HFFc6 (cell line): ENCODE results near the gene MAP3K1. TPM values are rescaled to one million over a fixed set of nuclear protein-coding genes. Genes with fewer than 3 reads are reported as not detected.

Experiments used
- DNase-seq: peaks from one replicate; pipeline ENCODE4 v3.0.0-alpha.2; 2018
- H3K27ac Mint-ChIP-seq: 2 replicates; pipeline ENCODE4 v1.8.0; 2020; ENCODE audit warnings: mild to moderate bottlenecking, mixed read lengths
- H3K27me3 Mint-ChIP-seq: 2 replicates; pipeline ENCODE4 v1.8.0; 2021; ENCODE audit warnings: mild to moderate bottlenecking, moderate library complexity, mixed read lengths; ENCODE audit not compliant: insufficient read depth
- H3K36me3 Mint-ChIP-seq: 2 replicates; pipeline ENCODE4 v1.8.0; 2021; ENCODE audit warnings: low read depth, mixed read lengths
- H3K4me1 Mint-ChIP-seq: 2 replicates; pipeline ENCODE4 v1.8.0; 2020; ENCODE audit warnings: low read depth, mixed read lengths
- H3K4me3 Mint-ChIP-seq: 2 replicates; pipeline ENCODE4 v1.8.0; 2020; ENCODE audit warnings: mild to moderate bottlenecking, moderate library complexity, mixed read lengths
- H3K9me3 Mint-ChIP-seq: 2 replicates; pipeline ENCODE4 v1.8.0; 2020; ENCODE audit warnings: mild to moderate bottlenecking, mixed read lengths
- CTCF ChIP-seq: fragments of 200-600 bp; sonication (generic); IDR thresholded peaks from 2 replicates; pipeline ENCODE4 v1.5.0; 2021; ENCODE audit warnings: antibody characterized with exemption, mild to moderate bottlenecking
- total RNA-seq, 6 experiments: library from RNA; stranded (reverse); fragmentation: NEBNext Ultra II Directional; extraction: Animal tissue kit (Norgen Biotek cat#: 25700); gene quantifications; 2 replicates in 1 of 6; 3 replicates in 5 of 6; pipeline ENCODE4 v1.2.3, GENCODE V29; 2021

The MAP3K1 gene
- total RNA-seq, 6 experiments from 2014 or later = 3.4 to 4.7 (median 3.7) TPM

DNA sequence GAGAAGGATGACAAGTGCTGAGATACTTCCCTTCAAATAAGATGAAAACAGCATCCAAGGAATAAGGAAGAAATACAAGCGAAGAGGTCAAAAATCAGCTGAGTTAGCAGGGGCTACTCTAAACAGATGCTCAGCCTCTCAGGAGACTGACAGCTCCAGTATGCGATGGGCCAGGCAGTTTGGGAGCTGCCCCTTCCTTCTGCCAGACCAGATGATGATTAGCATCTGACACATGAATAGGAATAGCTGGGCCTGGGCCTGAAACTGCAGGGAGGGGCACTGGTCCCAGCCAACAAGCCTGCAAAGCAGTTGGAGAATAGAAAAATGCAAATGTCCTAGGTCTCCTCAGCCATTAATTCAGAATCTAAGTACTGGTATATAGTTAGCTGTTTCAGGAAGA is 13.1 kb upstream of the MAP3K1 start:
- Mint-ChIP-seq H3K27me3 (peaks cover 11% of the 10 kb centered on the region), H3K9me3 (no peaks in the 10 kb centered on the region), H3K4me3 (no peak overlapping the region), H3K27ac (no peak overlapping the region), H3K4me1 (no peaks in the 10 kb centered on the region), H3K36me3 (no peaks in the 10 kb centered on the region)
- no peak for DNase-seq
- TF ChIP-seq CTCF = no peak

GRCh38 chr5:56803025-56803424 is 12.3 kb upstream of the MAP3K1 start:
- H3K27me3 Mint-ChIP-seq = peaks cover 14% of the 10 kb centered on the region
- H3K27ac Mint-ChIP-seq = no peak overlapping the region
- no peaks in the 10 kb centered on the region for H3K4me1 Mint-ChIP-seq
- DNase-seq = no peak
- H3K9me3 Mint-ChIP-seq = no peaks in the 10 kb centered on the region
- no peaks in the 10 kb centered on the region for H3K36me3 Mint-ChIP-seq
- H3K4me3 Mint-ChIP-seq = no peak overlapping the region
- no peak for TF ChIP-seq CTCF

DNA sequence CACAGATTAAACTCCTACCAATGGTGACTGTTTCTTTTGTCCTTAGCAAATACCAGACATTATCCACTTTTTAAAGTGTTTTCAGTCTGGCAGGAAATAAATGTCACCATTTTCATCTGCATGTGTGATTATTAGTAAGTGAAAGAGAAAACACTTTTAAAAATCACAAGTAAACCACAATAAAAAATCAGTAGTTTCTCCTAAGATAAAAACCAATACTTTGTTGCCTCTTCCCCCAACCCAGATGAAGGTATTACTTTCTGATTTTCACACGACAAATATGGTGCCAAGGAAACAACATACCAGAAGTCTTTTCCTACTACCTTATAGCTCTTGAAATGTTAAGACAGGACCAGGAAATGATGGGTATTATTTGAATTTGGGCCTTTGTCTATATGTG is 11.5 kb upstream of the MAP3K1 start:
- Mint-ChIP-seq H3K36me3 (no peaks in the 10 kb centered on the region), H3K4me1 (no peaks in the 10 kb centered on the region), H3K9me3 (no peaks in the 10 kb centered on the region), H3K27ac (no peak overlapping the region), H3K27me3 (peaks cover 14% of the 10 kb centered on the region), H3K4me3 (no peak overlapping the region)
- TF ChIP-seq CTCF = no peak
- DNase-seq = no peak

GRCh38 chr5:56807679-56808078 is 7.7 kb upstream of the MAP3K1 start:
- Mint-ChIP-seq H3K27ac (no peak overlapping the region), H3K4me1 (no peaks in the 10 kb centered on the region), H3K4me3 (no peak overlapping the region), H3K27me3 (peaks cover 15% of the 10 kb centered on the region), H3K36me3 (no peaks in the 10 kb centered on the region), H3K9me3 (no peaks in the 10 kb centered on the region)
- TF ChIP-seq CTCF = no peak
- DNase-seq = no peak

DNA sequence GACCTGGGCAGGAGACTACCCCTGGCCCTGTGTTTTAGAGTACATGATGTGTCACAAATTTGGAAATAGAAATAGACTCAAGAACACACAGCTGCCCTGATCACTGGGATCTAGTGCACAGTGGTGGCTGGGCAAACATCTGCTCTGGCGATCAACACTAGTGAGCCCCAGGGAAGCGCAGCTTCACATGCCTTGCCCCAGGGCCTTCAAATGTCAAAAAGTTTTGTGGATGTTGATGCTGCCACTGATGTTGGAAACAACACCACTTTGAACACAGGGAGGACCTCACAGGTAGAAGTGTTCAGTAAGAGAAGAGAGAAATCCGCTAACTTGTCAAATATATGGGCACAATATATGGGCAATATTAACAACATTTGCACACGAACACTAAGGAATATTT is 7.1 kb upstream of the MAP3K1 start:
- DNase-seq = no peak
- no peaks in the 10 kb centered on the region for H3K9me3 Mint-ChIP-seq

More for the DNA sequence above, 7.1 kb upstream of the MAP3K1 start:
- no peak for TF ChIP-seq CTCF
- no peaks in the 10 kb centered on the region for H3K36me3 Mint-ChIP-seq
- no peak overlapping the region for H3K4me3 Mint-ChIP-seq
- H3K4me1 Mint-ChIP-seq = no peaks in the 10 kb centered on the region
- peaks cover 18% of the 10 kb centered on the region for H3K27me3 Mint-ChIP-seq
- H3K27ac Mint-ChIP-seq = no peak overlapping the region
